ENCODE data around the gene C6orf132. TPM values are rescaled to one million over a fixed set of nuclear protein-coding genes. Genes with fewer than 3 reads are reported as not detected.

Gene C6orf132
- total RNA-seq, 4 donors from 2014 or later: 0.22 to 4.7 (median 2.2) TPM

GRCh38 chr6:42129360-42129676 is 13.1 kb downstream of the C6orf132 start:
- Histone ChIP-seq H3K4me3 (no peak overlapping the region), H3K27me3 (no peaks in the 10 kb centered on the region), H3K36me3 (no peaks in the 10 kb centered on the region), H3K27ac (no peak overlapping the region), H3K9me3 (no peaks in the 10 kb centered on the region), H3K4me1 (no peaks in the 10 kb centered on the region)
- TF ChIP-seq CTCF (IDR thresholded peaks at IDR 0.05) (no peak), POLR2A (IDR thresholded peaks at IDR 0.05) (no peak), EP300 (IDR thresholded peaks at IDR 0.05) (no peak)
- WGBS, 2 donors: 89 to 92% methylated on average over 2 of the region's 2 CpGs
- no peak for DNase-seq (ENCODE audit: low spot score in 2 of 2)

GRCh38 chr6:42128460-42129359 is 13.7 kb downstream of the C6orf132 start:
- Histone ChIP-seq H3K9me3 (no peaks in the 10 kb centered on the region), H3K27me3 (no peaks in the 10 kb centered on the region), H3K36me3 (no peaks in the 10 kb centered on the region), H3K4me3 (no peak overlapping the region), H3K27ac (no peak overlapping the region), H3K4me1 (no peaks in the 10 kb centered on the region)
- TF ChIP-seq EP300 (IDR thresholded peaks at IDR 0.05) (no peak), POLR2A (IDR thresholded peaks at IDR 0.05) (no peak), CTCF (IDR thresholded peaks at IDR 0.05) (no peak)
- no peak for DNase-seq (ENCODE audit: low spot score in 2 of 2)
- 76 to 81% methylated on average over 20 to 25 of the region's 25 CpGs for WGBS, 2 donors

- no peak for DNase-seq (ENCODE audit: low spot score in 2 of 2)
- H3K27ac ChIP-seq: no peak overlapping the region
- no peak overlapping the region for H3K4me3 ChIP-seq
- no peaks in the 10 kb centered on the region for H3K36me3 ChIP-seq
- peaks cover 0 to 11% (median 0%) of the 10 kb centered on the region in 4 donors for H3K4me1 ChIP-seq
- no peaks in the 10 kb centered on the region for H3K27me3 ChIP-seq
- H3K9me3 ChIP-seq: no peaks in the 10 kb centered on the region
- 45 to 60% methylated on average over 3 of the region's 3 CpGs for WGBS, 2 donors
- TF ChIP-seq CTCF (IDR thresholded peaks at IDR 0.05): no peak
- TF ChIP-seq EP300 (IDR thresholded peaks at IDR 0.05): no peak
- TF ChIP-seq POLR2A (IDR thresholded peaks at IDR 0.05): no peak
Measured at GRCh38 chr6:42125663-42126062, 16.8 kb downstream of the C6orf132 start.

- WGBS, 2 donors: 78 to 79% methylated on average over 13 to 14 of the region's 14 CpGs
- TF ChIP-seq POLR2A (IDR thresholded peaks at IDR 0.05): no peak
- no peak for TF ChIP-seq CTCF (IDR thresholded peaks at IDR 0.05)
- TF ChIP-seq EP300 (IDR thresholded peaks at IDR 0.05): no peak
- no peaks in the 10 kb centered on the region for H3K27me3 ChIP-seq
- H3K27ac ChIP-seq: no peak overlapping the region
- peaks cover 0 to 11% (median 0%) of the 10 kb centered on the region in 4 donors for H3K4me1 ChIP-seq
- H3K36me3 ChIP-seq: no peaks in the 10 kb centered on the region
- H3K9me3 ChIP-seq: no peaks in the 10 kb centered on the region
- no peak overlapping the region for H3K4me3 ChIP-seq
- no peak for DNase-seq (ENCODE audit: low spot score in 2 of 2)
Measured at GRCh38 chr6:42125231-42125630, 17.2 kb downstream of the C6orf132 start.

- TF ChIP-seq CTCF (IDR thresholded peaks at IDR 0.05) (no peak), POLR2A (IDR thresholded peaks at IDR 0.05) (no peak), EP300 (IDR thresholded peaks at IDR 0.05) (no peak)
- Histone ChIP-seq H3K4me3 (no peak overlapping the region), H3K4me1 (peaks cover 0 to 11% (median 0%) of the 10 kb centered on the region in 4 donors), H3K27me3 (no peaks in the 10 kb centered on the region), H3K9me3 (no peaks in the 10 kb centered on the region), H3K27ac (peak overlapping the region in 2 of 4 donors; percentile 6 to 32), H3K36me3 (no peaks in the 10 kb centered on the region)
- 52 to 66% methylated on average over 5 to 9 of the region's 9 CpGs for WGBS, 2 donors
- no peak for DNase-seq (ENCODE audit: low spot score in 2 of 2)
Measured at GRCh38 chr6:42124223-42124836, 18.1 kb downstream of the C6orf132 start.
